Measurements from ENCODE around the gene MPHOSPH9. TPM values are rescaled to one million over a fixed set of nuclear protein-coding genes. Genes with fewer than 3 reads are reported as not detected.
A peak's percentile ranks its signal among the peaks of the same experiment; 100 is the strongest.

Gene MPHOSPH9
- total and polyA plus RNA-seq, 2 of the 4 experiments (the other 2 are of a cell fraction): 7.6 to 17.0 TPM

DNA sequence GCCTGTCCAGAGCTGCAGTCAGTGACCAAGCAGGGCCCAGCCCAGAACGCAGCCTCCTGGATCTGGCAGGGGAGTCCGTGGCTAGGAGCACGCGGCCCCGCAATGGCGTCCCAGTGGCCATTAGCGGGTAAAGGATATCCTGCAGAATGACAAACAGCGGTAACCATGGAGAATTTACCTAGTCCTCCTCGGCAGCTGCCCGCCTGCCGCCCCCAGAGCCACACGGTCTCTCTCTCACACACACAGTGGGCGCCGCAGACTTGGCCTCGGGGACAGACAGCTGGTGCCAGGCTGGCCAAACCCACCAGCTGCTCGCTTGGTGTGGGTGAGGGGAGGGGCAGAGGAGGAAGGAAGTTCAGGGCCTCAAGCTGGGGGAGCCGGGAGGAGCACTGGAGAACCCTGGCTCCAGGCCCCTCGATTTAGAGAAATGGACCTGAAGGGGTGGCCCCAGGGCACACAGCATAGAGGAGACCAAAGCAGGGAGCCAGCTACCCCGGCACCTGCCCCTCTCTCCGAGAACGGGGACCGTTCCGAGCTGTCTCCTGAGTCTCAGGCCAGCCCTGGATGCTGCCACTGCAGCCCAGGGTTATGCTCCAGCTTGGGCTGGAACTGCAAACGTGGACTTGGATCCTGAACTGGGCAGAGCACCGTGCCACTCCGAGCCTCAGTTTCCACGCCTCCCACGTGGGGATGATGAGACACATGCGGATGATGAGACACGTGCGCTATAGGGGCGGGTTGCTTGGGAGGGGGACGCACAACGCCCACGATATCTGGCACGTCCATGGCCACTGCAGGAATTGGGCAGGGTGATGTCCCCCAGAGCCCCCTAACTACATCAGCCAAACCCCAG lies 35.3 kb upstream of the MPHOSPH9 start:
- Histone ChIP-seq H2AK9ac (replicated peaks; ENCODE audit: low read depth, low read length, poor library complexity) (peak overlapping the region; percentile 4), H3K18ac (ENCODE audit: low read depth, low read length) (no peak overlapping the region), H2AFZ (replicated peaks; ENCODE audit: low read length, poor library complexity) (peak overlapping the region; percentile 23), H4K91ac (ENCODE audit: insufficient read depth, low read depth, low read length) (no peak overlapping the region), H2BK15ac (ENCODE audit: low read depth, low read length) (no peak overlapping the region), H3K14ac (replicated peaks; ENCODE audit: low read depth, low read length) (no peak overlapping the region), H3K4ac (ENCODE audit: low read depth, low read length) (peak overlapping the region; percentile 96), H2AK5ac (ENCODE audit: low read depth, low read length) (peak overlapping the region; percentile 94; the same call in 1 of the 2 replicates), H3K27me3 (ENCODE audit: control insufficient read depth, insufficient read depth, low read length) (no peaks in the 10 kb centered on the region), H3K27ac (ENCODE audit: insufficient read depth, low read length) (0 out of 2 replicates have a peak overlapping the region, but pooled peaks have one; percentile 5), H3K9me3 (ENCODE audit: control insufficient read depth, insufficient read depth, low read length) (no peaks in the 10 kb centered on the region), H3K9me1 (ENCODE audit: insufficient read depth, low read length) (peaks cover 18% of the 10 kb centered on the region), H3K4me2 (ENCODE audit: low read depth, low read length) (no peak overlapping the region; the same call in 1 of the 2 replicates), H4K8ac (ENCODE audit: low read depth in 2 of 2, low read length in 2 of 2) (peak overlapping the region in 1 of 2 experiments; percentile 1; a peak in 1 of 4 replicates), H3K4me3 (ENCODE audit: insufficient read depth, low read depth, low read length) (no peak overlapping the region), H3K36me3 (ENCODE audit: control insufficient read depth, insufficient read depth, low read length) (peaks cover 34% of the 10 kb centered on the region), H3K9ac (ENCODE audit: low read depth, low read length) (no peak overlapping the region), H3K79me1 (ENCODE audit: low read depth in 1 of 2, low read length in 2 of 2) (peaks cover 12 to 54% of the 10 kb centered on the region in 2 experiments; a peak in 2 of 4 replicates), H2BK5ac (ENCODE audit: low read depth, low read length, poor library complexity, severe bottlenecking) (no peak overlapping the region), H2BK20ac (ENCODE audit: low read depth, low read length) (no peak overlapping the region), H2BK120ac (ENCODE audit: low read depth, low read length) (no peak overlapping the region), H3K4me1 (ENCODE audit: control insufficient read depth, insufficient read depth, low read length) (peaks cover 17% of the 10 kb centered on the region), H3K23ac (ENCODE audit: low read depth, low read length) (0 out of 2 replicates have a peak overlapping the region, but pooled peaks have one; percentile 54), H4K5ac (ENCODE audit: low read depth, low read length) (no peak overlapping the region), H4K20me1 (ENCODE audit: insufficient read depth, low read length) (peaks cover 55% of the 10 kb centered on the region), H3K56ac (ENCODE audit: extremely low read depth, insufficient read depth, low read length) (no peak overlapping the region)
- ChIA-PET POLR2A (ENCODE audit: unreplicated experiment) (no interaction called here), CTCF (no interaction called here)
- ATAC-seq (ENCODE audit: low read depth): no peak
- intact Hi-C loops (cut with micrococcal nuclease): no loop called here
- no TSS peak for BruUV-seq (replicated peaks)
- no peak for DNase-seq
- in situ Hi-C loops (cut with MboI; ENCODE audit: low sequenced_read_pairs): no loop called here
- dilution Hi-C loops (cut with HindIII; ENCODE audit: low sequenced_read_pairs, unreplicated experiment): no loop called here
- WGBS, 2 experiments (ENCODE audit: extremely low coverage in 2 of 2, insufficient read length in 1 of 2): 72% methylated on average over 24 of the region's 36 CpGs; no CpG with 5 or more reads in 1 of the 2 experiments
- no peak for TF ChIP-seq BHLHE40 (IDR thresholded peaks at IDR 0.05; ENCODE audit: low read depth, low read length)
- no peak for TF ChIP-seq MXI1 (IDR thresholded peaks at IDR 0.05; ENCODE audit: borderline replicate concordance, low read depth, low read length)
- TF ChIP-seq RCOR1 (IDR thresholded peaks at IDR 0.05; ENCODE audit: insufficient replicate concordance, low read length): no peak
- TF ChIP-seq, protein P1, sequence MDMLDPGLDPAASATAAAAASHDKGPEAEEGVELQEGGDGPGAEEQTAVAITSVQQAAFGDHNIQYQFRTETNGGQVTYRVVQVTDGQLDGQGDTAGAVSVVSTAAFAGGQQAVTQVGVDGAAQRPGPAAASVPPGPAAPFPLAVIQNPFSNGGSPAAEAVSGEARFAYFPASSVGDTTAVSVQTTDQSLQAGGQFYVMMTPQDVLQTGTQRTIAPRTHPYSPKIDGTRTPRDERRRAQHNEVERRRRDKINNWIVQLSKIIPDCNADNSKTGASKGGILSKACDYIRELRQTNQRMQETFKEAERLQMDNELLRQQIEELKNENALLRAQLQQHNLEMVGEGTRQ (IDR thresholded peaks at IDR 0.05; ENCODE audit: low read depth, low read length): no peak
- no peak for TF ChIP-seq FOS (IDR thresholded peaks at IDR 0.05; ENCODE audit: low read depth, low read length)
- TF ChIP-seq, protein P2, sequence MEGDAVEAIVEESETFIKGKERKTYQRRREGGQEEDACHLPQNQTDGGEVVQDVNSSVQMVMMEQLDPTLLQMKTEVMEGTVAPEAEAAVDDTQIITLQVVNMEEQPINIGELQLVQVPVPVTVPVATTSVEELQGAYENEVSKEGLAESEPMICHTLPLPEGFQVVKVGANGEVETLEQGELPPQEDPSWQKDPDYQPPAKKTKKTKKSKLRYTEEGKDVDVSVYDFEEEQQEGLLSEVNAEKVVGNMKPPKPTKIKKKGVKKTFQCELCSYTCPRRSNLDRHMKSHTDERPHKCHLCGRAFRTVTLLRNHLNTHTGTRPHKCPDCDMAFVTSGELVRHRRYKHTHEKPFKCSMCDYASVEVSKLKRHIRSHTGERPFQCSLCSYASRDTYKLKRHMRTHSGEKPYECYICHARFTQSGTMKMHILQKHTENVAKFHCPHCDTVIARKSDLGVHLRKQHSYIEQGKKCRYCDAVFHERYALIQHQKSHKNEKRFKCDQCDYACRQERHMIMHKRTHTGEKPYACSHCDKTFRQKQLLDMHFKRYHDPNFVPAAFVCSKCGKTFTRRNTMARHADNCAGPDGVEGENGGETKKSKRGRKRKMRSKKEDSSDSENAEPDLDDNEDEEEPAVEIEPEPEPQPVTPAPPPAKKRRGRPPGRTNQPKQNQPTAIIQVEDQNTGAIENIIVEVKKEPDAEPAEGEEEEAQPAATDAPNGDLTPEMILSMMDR (conservative IDR thresholded peaks at IDR 0.05; ENCODE audit: low read depth, low read length): no peak
- TF ChIP-seq CHD1 (IDR thresholded peaks at IDR 0.05; ENCODE audit: low read depth, low read length): no peak
- no peak for TF ChIP-seq POLR2A (IDR thresholded peaks at IDR 0.05; ENCODE audit: low read depth, low read length)
- no peak for TF ChIP-seq RAD21 (IDR thresholded peaks at IDR 0.05; ENCODE audit: low read length)
- no peak for TF ChIP-seq SMC3 (IDR thresholded peaks at IDR 0.05; ENCODE audit: low read depth, low read length)
- TF ChIP-seq, protein P3, sequence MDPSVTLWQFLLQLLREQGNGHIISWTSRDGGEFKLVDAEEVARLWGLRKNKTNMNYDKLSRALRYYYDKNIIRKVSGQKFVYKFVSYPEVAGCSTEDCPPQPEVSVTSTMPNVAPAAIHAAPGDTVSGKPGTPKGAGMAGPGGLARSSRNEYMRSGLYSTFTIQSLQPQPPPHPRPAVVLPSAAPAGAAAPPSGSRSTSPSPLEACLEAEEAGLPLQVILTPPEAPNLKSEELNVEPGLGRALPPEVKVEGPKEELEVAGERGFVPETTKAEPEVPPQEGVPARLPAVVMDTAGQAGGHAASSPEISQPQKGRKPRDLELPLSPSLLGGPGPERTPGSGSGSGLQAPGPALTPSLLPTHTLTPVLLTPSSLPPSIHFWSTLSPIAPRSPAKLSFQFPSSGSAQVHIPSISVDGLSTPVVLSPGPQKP (IDR thresholded peaks at IDR 0.05; ENCODE audit: borderline replicate concordance, low read depth, low read length): no peak
- TF ChIP-seq RFX5 (IDR thresholded peaks at IDR 0.05; ENCODE audit: low read depth, low read length): no peak
- TF ChIP-seq CEBPB (IDR thresholded peaks at IDR 0.05; ENCODE audit: low read depth, low read length): no peak
- TF ChIP-seq MAZ (IDR thresholded peaks at IDR 0.05; ENCODE audit: borderline replicate concordance, low read depth, low read length): no peak

Data from IMR-90 (cell line).